Bronchial epithelial cell (primary cell): Measurements from ENCODE around the gene FSCB. TPM values are rescaled to one million over a fixed set of nuclear protein-coding genes. Genes with fewer than 3 reads are reported as not detected.

Source experiments
- DNase-seq: peaks from one replicate; pipeline ENCODE4 v3.0.0-alpha.2; 2010; ENCODE audit warnings: low read depth
- FAIRE-seq: peaks from 2 replicates; lab custom pipeline; 2011; peaks lifted over from hg19 to GRCh38; lab: Jason Lieb, UNC
- H3K27me3 ChIP-seq: 2 replicates; pipeline ENCODE4 v1.5.1; 2011; ENCODE audit warnings: low read length; ENCODE audit not compliant: control insufficient read depth, insufficient read depth
- H3K36me3 ChIP-seq: 2 replicates; pipeline ENCODE4 v1.5.1; 2011; ENCODE audit warnings: low read length; ENCODE audit not compliant: control insufficient read depth, insufficient read depth
- H3K4me3 ChIP-seq: 2 replicates; pipeline ENCODE4 v1.5.1; 2011; ENCODE audit warnings: mild to moderate bottlenecking, low read depth, low read length, control low read depth
- CTCF ChIP-seq: IDR thresholded peaks from 2 replicates; pipeline ENCODE4 v1.5.1; 2011; ENCODE audit warnings: mild to moderate bottlenecking, moderate library complexity, low read length, control low read depth, inconsistent platforms; ENCODE audit not compliant: insufficient read depth, severe bottlenecking
- total RNA-seq: library from RNA; depleted of rRNA; stranded (reverse); fragments of >200 nt; gene quantifications from 2 replicates; pipeline ENCODE4 v1.2.1, GENCODE V29; 2014

Gene FSCB
- total RNA-seq, 1 donor from 2014 or later: not detected

- DNase-seq (no peak), FAIRE-seq (no peak)
- no peaks in the 10 kb centered on the region for H3K36me3 ChIP-seq
Measured at GRCh38 chr14:44508834-44509233, 1.8 kb upstream of the FSCB start.

GRCh38 chr14:44505588-44505987, 1.5 kb downstream of the FSCB start:
- H3K4me3 ChIP-seq: no peak overlapping the region
- TF ChIP-seq CTCF: no peak
- no peaks in the 10 kb centered on the region for H3K27me3 ChIP-seq
- DNase-seq: no peak
- H3K36me3 ChIP-seq: no peaks in the 10 kb centered on the region
- no peak for FAIRE-seq

More at GRCh38 chr14:44508834-44509233, 1.8 kb upstream of the FSCB start:
- Histone ChIP-seq H3K4me3 (no peak overlapping the region), H3K27me3 (no peaks in the 10 kb centered on the region)
- no peak for TF ChIP-seq CTCF

- TF ChIP-seq CTCF: no peak
- FAIRE-seq (no peak), DNase-seq (no peak)
- H3K27me3 ChIP-seq: no peaks in the 10 kb centered on the region
- no peak overlapping the region for H3K4me3 ChIP-seq
- no peaks in the 10 kb centered on the region for H3K36me3 ChIP-seq
Measured at GRCh38 chr14:44497148-44497547, 9.9 kb downstream of the FSCB start.

GRCh38 chr14:44494137-44494536, 12.9 kb downstream of the FSCB start:
- no peaks in the 10 kb centered on the region for H3K36me3 ChIP-seq
- no peak for TF ChIP-seq CTCF
- no peaks in the 10 kb centered on the region for H3K27me3 ChIP-seq
- no peak overlapping the region for H3K4me3 ChIP-seq
- FAIRE-seq: no peak
- DNase-seq: no peak

GRCh38 chr14:44490966-44491365, 16.1 kb downstream of the FSCB start:
- Histone ChIP-seq H3K27me3 (no peaks in the 10 kb centered on the region), H3K4me3 (no peak overlapping the region), H3K36me3 (no peaks in the 10 kb centered on the region)
- DNase-seq (no peak), FAIRE-seq (no peak)
- no peak for TF ChIP-seq CTCF

GRCh38 chr14:44477953-44478352, 29.1 kb downstream of the FSCB start:
- no peak for DNase-seq
- no peaks in the 10 kb centered on the region for H3K27me3 ChIP-seq
- no peak for FAIRE-seq
- no peak for TF ChIP-seq CTCF
- H3K36me3 ChIP-seq: no peaks in the 10 kb centered on the region
- no peak overlapping the region for H3K4me3 ChIP-seq
